OCI-LY7 (cell line): Measurements from ENCODE around the gene CENPX. TPM values are rescaled to one million over a fixed set of nuclear protein-coding genes. Genes with fewer than 3 reads are reported as not detected.
A peak's percentile ranks its signal among the peaks of the same experiment; 100 is the strongest.

Experiments used
- BruUV-seq: library from RNA; stranded (reverse); fragments of 400-500 nt; replicated peaks from 2 replicates; lab custom pipeline; 2021; lab: Mats Ljungman, UMichigan
- CTCF ChIA-PET: fragments of 300-600 bp; sonication (Branson Sonifier 250); formaldehyde crosslinking; loops from one replicate; lab custom pipeline; 2022; ENCODE audit warnings: antibody characterized with exemption; ENCODE audit not compliant: unreplicated experiment; lab: Charles Lee
- POLR2A ChIA-PET: fragments of 300-600 bp; sonication (Branson Sonifier 250); formaldehyde crosslinking; loops from one replicate; lab custom pipeline; 2022; ENCODE audit warnings: antibody characterized with exemption; lab: Charles Lee
- DNase-seq: peaks from one replicate; pipeline ENCODE4 v3.0.0-alpha.2; 2015; ENCODE audit warnings: low spot score
- H2AFZ ChIP-seq: fragments of 200-600 bp; sonication (generic), shearing (Covaris generic); 2 replicates; pipeline ENCODE4 v1.6.1; 2014; ENCODE audit warnings: mild to moderate bottlenecking, antibody characterized with exemption, low read length, moderate library complexity
- H3K27ac ChIP-seq: fragments of 200-600 bp; sonication (generic); 2 replicates; pipeline ENCODE4 v1.5.1; 2014; ENCODE audit warnings: mixed run types, low read depth, mild to moderate bottlenecking, moderate library complexity, low read length, inconsistent platforms; ENCODE audit not compliant: poor library complexity, severe bottlenecking
- H3K36me3 ChIP-seq: fragments of 200-600 bp; sonication (generic); 2 replicates; pipeline ENCODE4 v1.6.1; 2014; ENCODE audit warnings: mild to moderate bottlenecking, antibody characterized with exemption, low read length, moderate library complexity, mixed read lengths; ENCODE audit not compliant: insufficient read depth
- H3K4me1 ChIP-seq: fragments of 200-600 bp; sonication (generic); 2 replicates; pipeline ENCODE4 v1.5.1; 2014; ENCODE audit warnings: mild to moderate bottlenecking, low read length; ENCODE audit not compliant: insufficient read depth, poor library complexity, severe bottlenecking
- H3K4me2 ChIP-seq: fragments of 200-600 bp; sonication (generic); 2 replicates; pipeline ENCODE4 v1.6.1; 2014; ENCODE audit warnings: mild to moderate bottlenecking, low read length
- H3K4me3 ChIP-seq: fragments of 200-600 bp; sonication (generic); 2 replicates; pipeline ENCODE4 v1.5.1; 2014; ENCODE audit warnings: mild to moderate bottlenecking, low read depth, low read length; ENCODE audit not compliant: poor library complexity, severe bottlenecking
- H3K79me2 ChIP-seq: fragments of 200-600 bp; sonication (generic); 2 replicates; pipeline ENCODE4 v1.6.1; 2016; ENCODE audit warnings: low read depth, mild to moderate bottlenecking, low read length, moderate library complexity, mixed read lengths; ENCODE audit not compliant: insufficient read depth
- H3K9me2 ChIP-seq: fragments of 200-600 bp; sonication (generic); 2 replicates; pipeline ENCODE4 v1.6.1; 2016; ENCODE audit warnings: mild to moderate bottlenecking, low read length, mixed read lengths; ENCODE audit not compliant: insufficient read depth
- H3K9me3 ChIP-seq: fragments of 200-600 bp; sonication (generic); 2 replicates; pipeline ENCODE4 v1.6.1; 2014; ENCODE audit warnings: mild to moderate bottlenecking, mixed run types, low read length, mixed read lengths
- H4K20me1 ChIP-seq: fragments of 200-600 bp; sonication (generic); 2 replicates; pipeline ENCODE4 v1.6.1; 2014; ENCODE audit warnings: mild to moderate bottlenecking, antibody characterized with exemption, low read length, moderate library complexity, mixed read lengths; ENCODE audit not compliant: insufficient read depth
- CTCF ChIP-seq: fragments of 200-600 bp; sonication (generic); conservative IDR thresholded peaks from 2 replicates; pipeline ENCODE4 v1.5.1; 2014; ENCODE audit warnings: mild to moderate bottlenecking, antibody characterized with exemption, low read length, moderate library complexity, mixed read lengths
- EZH2phosphoT487 ChIP-seq: fragments of 200-600 bp; sonication (generic); IDR thresholded peaks from 2 replicates; pipeline ENCODE4 v1.6.1; 2018; ENCODE audit warnings: low read depth, borderline replicate concordance, mild to moderate bottlenecking, mixed run types, antibody characterized with exemption, low read length, moderate library complexity, mixed read lengths
- intact Hi-C: fragments of 100-400 bp; cut with micrococcal nuclease; formaldehyde crosslinking; loops from one replicate; pipeline ENCODE4 v1.10.0; 2022; ENCODE audit not compliant: unreplicated experiment
- total RNA-seq, 2 experiments: library from RNA; depleted of rRNA in 1 of 2; stranded (reverse); fragments of >200 nt in 1 of 2; shearing (Covaris generic) in 1 of 2; gene quantifications; 2 replicates each; pipeline ENCODE4 v1.2.3, GENCODE V29; 2014 to 2022

Gene CENPX
- total RNA-seq, 2 experiments from 2014 or later = 130 to 251 TPM

DNA sequence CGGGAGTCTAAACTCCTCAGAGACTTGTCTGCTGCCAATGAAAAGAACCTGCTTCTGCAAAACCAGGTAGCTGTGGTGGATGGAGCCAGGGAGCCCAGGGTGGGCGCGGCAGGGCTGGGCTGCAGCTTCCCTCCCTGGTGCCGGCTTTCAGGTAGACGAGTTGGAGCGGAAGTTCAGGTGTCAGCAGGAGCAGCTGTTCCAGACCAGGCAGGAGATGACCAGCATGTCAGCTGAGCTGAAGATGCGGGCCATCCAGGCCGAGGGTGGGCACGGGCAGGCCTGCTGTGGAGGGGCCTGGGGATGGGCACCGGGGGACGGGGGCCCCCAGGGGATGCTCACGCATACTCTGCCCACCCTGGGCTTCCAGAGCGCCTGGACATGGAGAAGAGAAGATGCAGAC lies 5.6 kb upstream of the CENPX start:
- CTCF ChIA-PET = no interaction called here
- POLR2A ChIA-PET = no interaction called here
- no peak overlapping the region for H3K27ac ChIP-seq
- BruUV-seq = no TSS peak
- intact Hi-C loops = no loop called here
- no peaks in the 10 kb centered on the region for H3K9me3 ChIP-seq
- no peak for DNase-seq
- no peaks in the 10 kb centered on the region for H4K20me1 ChIP-seq
- H3K36me3 ChIP-seq = no peaks in the 10 kb centered on the region
- H3K9me2 ChIP-seq = no peaks in the 10 kb centered on the region
- no peak overlapping the region for H2AFZ ChIP-seq
- TF ChIP-seq EZH2phosphoT487 (no peak), CTCF (no peak)
- peaks cover 20% of the 10 kb centered on the region for H3K4me1 ChIP-seq
- H3K79me2 ChIP-seq = no peaks in the 10 kb centered on the region
- no peak overlapping the region for H3K4me2 ChIP-seq
- no peak overlapping the region for H3K4me3 ChIP-seq

- POLR2A ChIA-PET = no interaction called here
- H3K36me3 ChIP-seq = no peaks in the 10 kb centered on the region
- CTCF ChIA-PET = interaction anchor here (0.6 kb wide), 1 partner anchor 97 kb away, joined by 3 read pairs; no protein-coding TSS in a partner anchor
- peaks cover 12% of the 10 kb centered on the region; the same call in 1 of the 2 replicates for H3K79me2 ChIP-seq
- intact Hi-C loops = no loop called here
- H2AFZ ChIP-seq = no peak overlapping the region
- H3K9me3 ChIP-seq = no peaks in the 10 kb centered on the region
- no peaks in the 10 kb centered on the region for H3K9me2 ChIP-seq
- peaks cover 25% of the 10 kb centered on the region for H3K4me1 ChIP-seq
- H4K20me1 ChIP-seq = no peaks in the 10 kb centered on the region
- no peak for TF ChIP-seq CTCF
- H3K4me3 ChIP-seq = no peak overlapping the region
- no TSS peak for BruUV-seq
- no peak overlapping the region for H3K4me2 ChIP-seq
- DNase-seq = no peak
- no peak overlapping the region for H3K27ac ChIP-seq
These were observed 2.9 kb upstream of the CENPX start for GRCh38 chr17:82025401-82026107.

DNA sequence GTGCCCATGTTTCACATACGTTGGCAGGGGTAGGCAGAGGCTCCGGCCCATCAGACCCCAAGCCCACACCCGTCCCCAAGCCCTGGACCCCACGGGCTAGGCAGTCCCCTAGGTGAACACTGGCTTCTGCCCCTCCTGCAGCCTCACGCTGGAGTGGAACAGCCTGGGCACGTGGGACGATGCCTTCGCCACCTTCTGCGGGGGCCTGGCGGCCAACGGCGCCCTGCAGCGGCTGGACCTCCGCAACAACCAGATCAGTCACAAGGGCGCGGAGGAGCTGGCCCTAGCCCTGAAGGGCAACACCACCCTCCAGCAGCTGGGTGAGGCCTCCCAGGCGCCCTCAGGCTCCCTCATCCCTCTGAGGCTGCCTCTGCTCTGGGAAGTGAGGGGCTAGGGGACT lies 2.2 kb upstream of the CENPX start:
- intact Hi-C loops = no loop called here
- no peak for TF ChIP-seq CTCF
- TF ChIP-seq EZH2phosphoT487 = no peak
- Histone ChIP-seq H3K36me3 (no peaks in the 10 kb centered on the region), H4K20me1 (no peaks in the 10 kb centered on the region), H3K4me3 (no peak overlapping the region), H3K9me2 (no peaks in the 10 kb centered on the region), H3K79me2 (peaks cover 12% of the 10 kb centered on the region; the same call in 1 of the 2 replicates), H3K27ac (no peak overlapping the region), H2AFZ (no peak overlapping the region), H3K9me3 (no peaks in the 10 kb centered on the region), H3K4me1 (peaks cover 27% of the 10 kb centered on the region), H3K4me2 (peak overlapping the region; percentile 84; the same call in 1 of the 2 replicates)
- CTCF ChIA-PET = no interaction called here
- no TSS peak for BruUV-seq
- POLR2A ChIA-PET = interaction anchor here (0.9 kb wide), 1 partner anchor 13 kb away, joined by 3 read pairs; the partner anchor contains the start of gene DCXR
- no peak for DNase-seq
